ENCODE measurements around the gene HSPH1. TPM values are rescaled to one million over a fixed set of nuclear protein-coding genes. Genes with fewer than 3 reads are reported as not detected.

The HSPH1 gene
- total RNA-seq, 1 donor from 2014 or later = 26.3 TPM

GRCh38 chr13:31090961-31091624 is 70.6 kb downstream of the HSPH1 start:
- Histone ChIP-seq H3K36me3 (ENCODE audit: control insufficient read depth, insufficient read depth, low read length) (no peaks in the 10 kb centered on the region), H3K4me3 (ENCODE audit: low read depth, low read length) (no peak overlapping the region), H3K27me3 (ENCODE audit: control insufficient read depth, insufficient read depth, low read length) (no peaks in the 10 kb centered on the region)
- DNase-seq (ENCODE audit: low read depth) (no peak), FAIRE-seq (peak; percentile 76)
- TF ChIP-seq, protein P1, sequence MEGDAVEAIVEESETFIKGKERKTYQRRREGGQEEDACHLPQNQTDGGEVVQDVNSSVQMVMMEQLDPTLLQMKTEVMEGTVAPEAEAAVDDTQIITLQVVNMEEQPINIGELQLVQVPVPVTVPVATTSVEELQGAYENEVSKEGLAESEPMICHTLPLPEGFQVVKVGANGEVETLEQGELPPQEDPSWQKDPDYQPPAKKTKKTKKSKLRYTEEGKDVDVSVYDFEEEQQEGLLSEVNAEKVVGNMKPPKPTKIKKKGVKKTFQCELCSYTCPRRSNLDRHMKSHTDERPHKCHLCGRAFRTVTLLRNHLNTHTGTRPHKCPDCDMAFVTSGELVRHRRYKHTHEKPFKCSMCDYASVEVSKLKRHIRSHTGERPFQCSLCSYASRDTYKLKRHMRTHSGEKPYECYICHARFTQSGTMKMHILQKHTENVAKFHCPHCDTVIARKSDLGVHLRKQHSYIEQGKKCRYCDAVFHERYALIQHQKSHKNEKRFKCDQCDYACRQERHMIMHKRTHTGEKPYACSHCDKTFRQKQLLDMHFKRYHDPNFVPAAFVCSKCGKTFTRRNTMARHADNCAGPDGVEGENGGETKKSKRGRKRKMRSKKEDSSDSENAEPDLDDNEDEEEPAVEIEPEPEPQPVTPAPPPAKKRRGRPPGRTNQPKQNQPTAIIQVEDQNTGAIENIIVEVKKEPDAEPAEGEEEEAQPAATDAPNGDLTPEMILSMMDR (IDR thresholded peaks at IDR 0.05; ENCODE audit: insufficient read depth, low read length, severe bottlenecking) = no peak

DNA sequence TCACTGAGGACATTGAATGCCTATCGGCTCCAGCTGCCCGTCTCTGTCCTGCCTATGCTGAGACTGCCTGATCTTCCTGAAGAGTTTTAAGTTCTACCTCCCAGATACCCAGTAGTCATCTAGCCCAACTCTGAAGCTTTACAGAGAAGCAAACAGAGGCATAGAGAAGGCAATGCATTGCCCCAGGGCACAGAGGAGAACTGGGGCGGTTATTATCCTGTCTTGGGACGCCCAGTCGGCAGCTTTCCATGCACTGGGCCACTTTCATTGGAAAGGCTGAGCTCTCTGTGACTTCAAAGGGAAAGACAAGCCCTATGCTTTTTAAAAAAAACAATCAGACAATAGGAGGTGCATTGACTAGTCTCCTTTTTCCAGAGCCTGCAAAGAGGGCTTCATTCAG is 71.6 kb downstream of the HSPH1 start:
- peaks cover 1% of the 10 kb centered on the region for H3K27me3 ChIP-seq (ENCODE audit: control insufficient read depth, insufficient read depth, low read length)
- FAIRE-seq (no peak), DNase-seq (ENCODE audit: low read depth) (no peak)
- H3K36me3 ChIP-seq (ENCODE audit: control insufficient read depth, insufficient read depth, low read length) = no peaks in the 10 kb centered on the region
- TF ChIP-seq, protein P1 (IDR thresholded peaks at IDR 0.05; ENCODE audit: insufficient read depth, low read length, severe bottlenecking) = no peak
- no peak overlapping the region for H3K4me3 ChIP-seq (ENCODE audit: low read depth, low read length)

- TF ChIP-seq, protein P1 (IDR thresholded peaks at IDR 0.05; ENCODE audit: insufficient read depth, low read length, severe bottlenecking) = no peak
- Histone ChIP-seq H3K4me3 (ENCODE audit: low read depth, low read length) (no peak overlapping the region), H3K27me3 (ENCODE audit: control insufficient read depth, insufficient read depth, low read length) (peaks cover 1% of the 10 kb centered on the region), H3K36me3 (ENCODE audit: control insufficient read depth, insufficient read depth, low read length) (no peaks in the 10 kb centered on the region)
- FAIRE-seq = no peak
- DNase-seq (ENCODE audit: low read depth) = no peak
These were observed 72.1 kb downstream of the HSPH1 start for GRCh38 chr13:31089649-31090048.

GRCh38 chr13:31088826-31089420 is 72.8 kb downstream of the HSPH1 start:
- DNase-seq (ENCODE audit: low read depth) = no peak
- no peak overlapping the region for H3K4me3 ChIP-seq (ENCODE audit: low read depth, low read length)
- FAIRE-seq = no peak
- H3K27me3 ChIP-seq (ENCODE audit: control insufficient read depth, insufficient read depth, low read length) = peaks cover 1% of the 10 kb centered on the region
- no peaks in the 10 kb centered on the region for H3K36me3 ChIP-seq (ENCODE audit: control insufficient read depth, insufficient read depth, low read length)
- TF ChIP-seq, protein P1 (IDR thresholded peaks at IDR 0.05; ENCODE audit: insufficient read depth, low read length, severe bottlenecking) = no peak

Other genes starting within 250 kb of the HSPH1 start
- not detected in 2 replicates for gene TEX26, start 229.2 kb downstream of the HSPH1 start, total RNA-seq
- 3.9 and 4.1 TPM in 2 replicates for gene B3GLCT, start 38.1 kb upstream of the HSPH1 start, total RNA-seq